SK-N-SH treated with all-trans-retinoic acid at 6 μM for 48 hours (cell line): ENCODE measurements around the gene SIK3.

ENCODE experiments used
- ATAC-seq: fragments of 200-7000 bp; cut with Tn5 transposase; 3 replicates; pipeline ENCODE4 v1.9.1; 2020; ENCODE audit warnings: mild to moderate bottlenecking, moderate library complexity
- ARNTL ChIP-seq: fragments of 450-650 bp; formaldehyde crosslinking; IDR thresholded peaks from 2 replicates; pipeline ENCODE4 v1.5.0; 2020; ENCODE audit warnings: low read depth, mild to moderate bottlenecking, moderate library complexity, borderline replicate concordance
- BACH2 ChIP-seq: fragments of 250-450 bp; sonication (Bioruptor Pico); IDR thresholded peaks from 2 replicates; pipeline ENCODE4 v1.9.0; 2021; ENCODE audit warnings: mild to moderate bottlenecking, borderline replicate concordance
- CREB5 ChIP-seq: fragments of 250-450 bp; sonication (Bioruptor Pico); IDR thresholded peaks from 2 replicates; pipeline ENCODE4 v1.5.1; 2020; ENCODE audit warnings: low read depth, mild to moderate bottlenecking, moderate library complexity
- CSDC2 ChIP-seq: fragments of 250-450 bp; sonication (Bioruptor Pico); IDR thresholded peaks from 2 replicates; pipeline ENCODE4 v1.5.0; 2020; ENCODE audit warnings: mild to moderate bottlenecking, moderate library complexity
- CSRNP3 ChIP-seq: fragments of 250-450 bp; sonication (Bioruptor Pico); IDR thresholded peaks from 2 replicates; pipeline ENCODE4 v1.5.1; 2021; ENCODE audit warnings: mild to moderate bottlenecking, moderate library complexity
- ESRRG ChIP-seq: fragments of 250-450 bp; sonication (Bioruptor Pico); IDR thresholded peaks from 2 replicates; pipeline ENCODE4 v1.6.1; 2021; ENCODE audit warnings: mild to moderate bottlenecking
- GLIS3 ChIP-seq: fragments of 250-450 bp; sonication (Bioruptor Pico); IDR thresholded peaks from 2 replicates; pipeline ENCODE4 v1.5.0; 2020; ENCODE audit warnings: mild to moderate bottlenecking, moderate library complexity
- ISL1 ChIP-seq: fragments of 250-450 bp; sonication (Bioruptor Pico); IDR thresholded peaks from 2 replicates; pipeline ENCODE4 v2.1.2; 2022; ENCODE audit warnings: mild to moderate bottlenecking, moderate library complexity
- POU6F1 ChIP-seq: fragments of 250-450 bp; sonication (Bioruptor Pico); IDR thresholded peaks from 2 replicates; pipeline ENCODE4 v1.8.0; 2021; ENCODE audit warnings: low read depth, mild to moderate bottlenecking, moderate library complexity, borderline replicate concordance
- PPARA ChIP-seq: fragments of 250-450 bp; sonication (Bioruptor Pico); IDR thresholded peaks from 2 replicates; pipeline ENCODE4 v1.5.0; 2020; ENCODE audit warnings: mild to moderate bottlenecking, borderline replicate concordance
- RARB ChIP-seq: fragments of 250-450 bp; sonication (Bioruptor Pico); IDR thresholded peaks from 2 replicates; pipeline ENCODE4 v1.8.0; 2021; ENCODE audit warnings: mild to moderate bottlenecking, moderate library complexity
- SNAI2 ChIP-seq: fragments of 250-450 bp; sonication (Bioruptor Pico); IDR thresholded peaks from 2 replicates; pipeline ENCODE4 v1.5.0; 2020; ENCODE audit warnings: mild to moderate bottlenecking, moderate library complexity
- TOX ChIP-seq: fragments of 250-450 bp; sonication (Bioruptor Pico); IDR thresholded peaks from 2 replicates; pipeline ENCODE4 v1.8.0; 2021; ENCODE audit warnings: mild to moderate bottlenecking, moderate library complexity, borderline replicate concordance
- TSHZ2 ChIP-seq: fragments of 250-450 bp; sonication (Bioruptor Pico); IDR thresholded peaks from 2 replicates; pipeline ENCODE4 v1.5.0; 2020; ENCODE audit warnings: mild to moderate bottlenecking, moderate library complexity
- ZC3H10 ChIP-seq: fragments of 250-450 bp; sonication (Bioruptor Pico); IDR thresholded peaks from 2 replicates; pipeline ENCODE4 v1.5.1; 2021; ENCODE audit warnings: mild to moderate bottlenecking, moderate library complexity
- ZFP3 ChIP-seq: fragments of 250-450 bp; sonication (Bioruptor Pico); IDR thresholded peaks from 2 replicates; pipeline ENCODE4 v1.5.0; 2020; ENCODE audit warnings: mild to moderate bottlenecking, moderate library complexity
- ZFP30 ChIP-seq: fragments of 450-650 bp; formaldehyde crosslinking; IDR thresholded peaks from 2 replicates; pipeline ENCODE4 v1.5.0; 2022; ENCODE audit warnings: mild to moderate bottlenecking, moderate library complexity
- ZNF565 ChIP-seq: fragments of 450-650 bp; formaldehyde crosslinking; conservative IDR thresholded peaks from 2 replicates; pipeline ENCODE4 v1.5.0; 2020; ENCODE audit warnings: low read depth, mild to moderate bottlenecking, moderate library complexity
- ZNF70 ChIP-seq: fragments of 450-650 bp; formaldehyde crosslinking; IDR thresholded peaks from 2 replicates; pipeline ENCODE4 v1.5.0; 2020; ENCODE audit warnings: mild to moderate bottlenecking, moderate library complexity
- ZNF8 ChIP-seq: fragments of 450-650 bp; formaldehyde crosslinking; IDR thresholded peaks from 2 replicates; pipeline ENCODE4 v1.5.0; 2020; ENCODE audit warnings: mild to moderate bottlenecking, moderate library complexity

The SIK3 gene

GRCh38 chr11:117092951-117093590 lies 5.2 kb downstream of the SIK3 start:
- no peak for ATAC-seq
- TF ChIP-seq ZC3H10 = no peak
- no peak for TF ChIP-seq ZFP30
- TF ChIP-seq ZNF70 (CRISPR knock-in tag) = no peak
- no peak for TF ChIP-seq POU6F1 (CRISPR knock-in tag)
- no peak for TF ChIP-seq CSDC2 (CRISPR knock-in tag)
- TF ChIP-seq CREB5 (CRISPR knock-in tag) = no peak
- no peak for TF ChIP-seq ESRRG
- TF ChIP-seq TOX (CRISPR knock-in tag) = no peak
- TF ChIP-seq ZNF565 (CRISPR knock-in tag) = no peak
- no peak for TF ChIP-seq CSRNP3 (CRISPR knock-in tag)
- TF ChIP-seq, all 23 proteins: peak for 0

GRCh38 chr11:117091753-117092477 lies 6.3 kb downstream of the SIK3 start:
- no peak for ATAC-seq

GRCh38 chr11:117090111-117090706 lies 8.0 kb downstream of the SIK3 start:
- no peak for ATAC-seq
- TF ChIP-seq POU6F1 (CRISPR knock-in tag) (no peak), ISL1 (no peak), TSHZ2 (CRISPR knock-in tag) (no peak), CREB5 (CRISPR knock-in tag) (no peak), ZNF8 (CRISPR knock-in tag) (no peak), GLIS3 (no peak), SNAI2 (CRISPR knock-in tag) (no peak), PPARA (no peak), ARNTL (CRISPR knock-in tag) (no peak), ZNF565 (CRISPR knock-in tag) (no peak), ESRRG (no peak), RARB (CRISPR knock-in tag) (no peak), BACH2 (CRISPR knock-in tag) (no peak), ZFP3 (no peak), CSDC2 (CRISPR knock-in tag) (no peak), TOX (CRISPR knock-in tag) (no peak), ZNF70 (CRISPR knock-in tag) (no peak)
- TF ChIP-seq, all 23 proteins: peak for 0

More at GRCh38 chr11:117091753-117092477, 6.3 kb downstream of the SIK3 start:
- TF ChIP-seq SNAI2 (CRISPR knock-in tag) (no peak), CSRNP3 (CRISPR knock-in tag) (no peak), PPARA (no peak), ZC3H10 (no peak)
